SJSA1 (cell line): Measurements from ENCODE around the gene SSBP1. TPM values are rescaled to one million over a fixed set of nuclear protein-coding genes. Genes with fewer than 3 reads are reported as not detected.
"Not testable (repeated sequence)": the region's sequence is repeated elsewhere in the genome, so short reads cannot be mapped to it uniquely, and the experiment has no call there.

Experiments used
- DNase-seq, 2 experiments: peaks; one replicate each; pipeline ENCODE4 v3.0.0-alpha.2; 2015 to 2020; ENCODE audit warnings: low spot score in 2 of 2, low read depth in 1 of 2
- H3K27ac ChIP-seq: fragments of 250-450 bp; sonication (Bioruptor Pico); 2 replicates; pipeline ENCODE4 v1.5.1; 2020; ENCODE audit warnings: mild to moderate bottlenecking, moderate library complexity
- H3K27me3 ChIP-seq: fragments of 250-450 bp; sonication (Bioruptor Pico); replicated peaks from 2 replicates; pipeline ENCODE4 v1.5.1; 2020; ENCODE audit warnings: mild to moderate bottlenecking, moderate library complexity
- H3K36me3 ChIP-seq: fragments of 250-450 bp; sonication (Bioruptor Pico); 2 replicates; pipeline ENCODE4 v1.5.1; 2020; ENCODE audit warnings: mild to moderate bottlenecking
- H3K4me1 ChIP-seq: fragments of 250-450 bp; sonication (Bioruptor Pico); replicated peaks from 2 replicates; pipeline ENCODE4 v1.6.1; 2021; ENCODE audit warnings: mild to moderate bottlenecking
- H3K4me3 ChIP-seq: fragments of 250-450 bp; sonication (Bioruptor Pico); 2 replicates; pipeline ENCODE4 v1.5.1; 2020; ENCODE audit warnings: mild to moderate bottlenecking
- H3K9me3 ChIP-seq: fragments of 250-450 bp; sonication (Bioruptor Pico); replicated peaks from 2 replicates; pipeline ENCODE4 v1.5.1; 2020; ENCODE audit warnings: mild to moderate bottlenecking
- total RNA-seq: library from RNA; depleted of rRNA; stranded (reverse); fragments of >200 nt; shearing (Covaris generic); gene quantifications from 2 replicates; pipeline ENCODE4 v1.2.3, GENCODE V29; 2014; rRNA removed

Gene SSBP1
- total RNA-seq, 1 experiment from 2014 or later = 213 TPM

DNA sequence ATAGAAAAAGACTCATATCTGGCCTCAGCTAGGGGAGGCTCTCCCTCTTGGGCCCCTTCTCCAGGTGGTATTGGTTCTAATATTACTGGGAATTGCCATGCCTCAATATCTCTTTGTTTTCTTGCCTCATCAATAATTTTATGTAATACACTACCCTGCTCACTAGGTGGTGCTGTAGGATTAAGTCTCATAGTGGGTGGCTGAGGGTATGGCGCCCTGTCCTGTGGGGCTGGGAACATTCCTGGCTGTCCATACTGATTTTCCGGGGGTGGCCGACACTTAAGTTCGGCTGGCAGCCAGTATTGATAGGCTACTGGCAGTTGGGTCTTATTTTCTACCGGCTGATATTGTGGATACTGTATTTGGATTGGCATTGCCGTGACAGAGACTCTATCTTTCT is 16.8 kb downstream of the SSBP1 start:
- H3K27ac ChIP-seq = no peak overlapping the region
- no peak overlapping the region for H3K4me3 ChIP-seq
- no peaks in the 10 kb centered on the region for H3K4me1 ChIP-seq
- peaks cover 67% of the 10 kb centered on the region for H3K36me3 ChIP-seq
- DNase-seq = no peak
- H3K9me3 ChIP-seq = peaks cover 9% of the 10 kb centered on the region; the same call in 1 of the 2 replicates
- no peaks in the 10 kb centered on the region for H3K27me3 ChIP-seq

DNA sequence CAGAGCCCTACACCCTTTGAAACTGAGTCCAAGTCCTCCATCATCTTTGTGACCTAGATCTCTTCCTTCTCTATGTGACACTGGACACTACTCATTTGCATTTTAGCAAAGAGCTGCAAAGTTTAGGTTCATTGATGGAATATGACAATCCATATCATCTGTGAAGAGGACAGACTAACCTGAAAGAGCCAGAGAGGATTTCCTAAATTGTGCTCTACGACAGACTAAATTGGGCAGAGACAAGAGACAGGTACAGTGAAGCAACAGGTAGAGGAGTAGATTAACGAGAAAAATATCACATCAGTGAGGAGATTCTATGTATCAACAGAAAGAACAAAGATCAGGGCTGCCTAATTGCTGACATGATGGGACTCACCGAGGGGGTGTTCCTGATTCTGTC is 25.6 kb downstream of the SSBP1 start, which contains the start of gene TAS2R3:
Gene TAS2R3, plus strand, starts transcription at position 301 of the 400 bp plus-strand sequence. Its CDS starts 62 bp downstream, at position 363.
- H3K9me3 ChIP-seq = no peaks in the 10 kb centered on the region
- no peak within 1 kb of the TSS for H3K27ac ChIP-seq
- peaks cover 16% of the 10 kb centered on the region for H3K36me3 ChIP-seq
- no peaks in the 10 kb centered on the region for H3K27me3 ChIP-seq
- no peaks in the 10 kb centered on the region for H3K4me1 ChIP-seq
- no peak for DNase-seq
- H3K4me3 ChIP-seq = no peak within 1 kb of the TSS

DNA sequence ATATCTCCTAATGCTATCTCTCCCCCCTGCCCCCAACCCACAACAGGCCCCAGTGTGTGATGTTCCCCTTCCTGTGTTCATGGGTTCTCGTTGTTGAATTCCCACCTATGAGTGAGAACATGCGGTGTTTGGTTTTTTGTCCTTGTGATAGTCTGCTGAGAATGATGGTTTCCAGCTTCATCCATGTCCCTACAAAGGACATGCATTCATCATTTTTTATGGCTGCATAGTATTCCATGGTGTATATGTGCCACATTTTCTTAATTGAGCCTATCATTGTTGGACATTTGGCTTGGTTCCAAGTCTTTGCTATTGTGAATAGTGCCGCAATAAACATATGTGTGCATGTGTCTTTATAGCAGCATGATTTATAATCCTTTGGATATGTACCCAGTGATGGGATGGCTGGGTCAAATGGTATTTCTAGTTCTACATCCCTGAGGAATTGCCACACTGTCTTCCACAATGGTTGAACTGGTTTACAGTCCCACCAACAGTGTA is 32.0 kb downstream of the SSBP1 start:
- H3K27ac ChIP-seq, H3K27me3 ChIP-seq, DNase-seq, H3K4me1 ChIP-seq, H3K36me3 ChIP-seq, H3K9me3 ChIP-seq, H3K4me3 ChIP-seq: not testable (repeated sequence)

DNA sequence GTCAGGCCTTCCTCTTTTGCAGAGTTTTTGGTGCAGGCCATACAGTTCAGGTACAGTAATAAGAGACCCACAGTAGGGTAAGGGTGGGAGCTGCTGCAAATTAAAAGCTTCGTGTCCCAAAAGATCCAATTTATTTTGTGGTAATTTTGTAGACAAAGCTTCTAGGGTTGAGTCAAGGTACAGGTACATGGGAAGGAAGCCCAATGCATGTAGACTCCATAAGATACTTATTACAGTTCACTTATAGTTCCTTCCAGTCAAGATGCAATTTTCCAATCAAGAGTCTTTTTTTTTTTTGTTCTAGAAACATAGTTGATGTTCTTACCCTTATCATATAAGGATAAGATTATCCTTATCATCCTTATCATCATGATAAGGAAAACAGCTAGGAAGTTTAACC is 38.2 kb downstream of the SSBP1 start, which contains the start of gene TAS2R4:
Gene TAS2R4, plus strand, starts transcription at position 301 of the 400 bp plus-strand sequence. CDS start 1,815 bp downstream, outside the sequence.
- no peak within 1 kb of the TSS for H3K4me3 ChIP-seq
- DNase-seq = no peak
- H3K27ac ChIP-seq = no peak within 1 kb of the TSS
- no peaks in the 10 kb centered on the region for H3K9me3 ChIP-seq
- H3K4me1 ChIP-seq = no peaks in the 10 kb centered on the region
- no peaks in the 10 kb centered on the region for H3K36me3 ChIP-seq
- H3K27me3 ChIP-seq = no peaks in the 10 kb centered on the region

DNA sequence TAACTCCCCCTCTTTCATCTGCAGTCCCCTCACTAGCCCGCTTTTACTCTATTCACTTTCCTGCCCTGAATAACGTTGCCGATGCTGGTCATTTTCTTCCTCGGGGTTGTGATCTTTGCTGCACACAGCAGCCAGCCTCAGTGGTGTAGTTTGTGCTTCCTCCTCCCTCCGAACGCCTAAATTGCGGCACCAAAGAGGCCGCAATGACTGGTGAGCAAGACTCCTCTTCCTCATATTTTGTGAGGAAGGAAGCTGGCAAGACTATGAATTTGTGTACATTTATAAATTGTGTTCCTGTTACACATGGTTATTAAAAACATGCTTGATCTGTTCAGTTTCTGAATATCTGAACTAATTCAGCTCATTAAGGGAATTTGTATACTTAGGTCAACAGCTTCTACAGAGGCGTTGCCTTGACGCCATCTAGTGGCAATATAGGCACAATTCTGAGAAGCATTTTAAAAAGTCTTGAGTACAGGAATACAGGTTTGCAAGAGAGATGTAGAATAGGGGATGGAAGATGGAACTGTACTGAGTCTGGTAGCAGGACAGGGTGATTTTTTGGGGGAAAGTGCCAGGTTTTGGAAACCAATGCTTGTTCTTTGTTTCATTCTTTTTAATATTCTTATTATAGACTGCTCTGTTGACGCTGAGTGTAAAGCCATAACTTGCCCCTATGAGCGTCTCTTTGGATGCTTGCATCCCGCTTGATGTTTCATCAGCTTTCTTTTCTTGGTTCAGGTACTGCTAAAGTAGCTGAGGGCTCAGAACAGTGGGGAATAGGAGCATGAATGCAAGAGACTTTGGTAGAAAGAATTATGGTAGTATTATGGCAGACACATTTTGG is 47.8 kb downstream of the SSBP1 start:
- Histone ChIP-seq H3K36me3 (no peaks in the 10 kb centered on the region), H3K9me3 (no peaks in the 10 kb centered on the region), H3K27ac (no peak overlapping the region), H3K4me3 (no peak overlapping the region), H3K4me1 (no peaks in the 10 kb centered on the region), H3K27me3 (no peaks in the 10 kb centered on the region)
- DNase-seq = peak in 1 of 2 experiments; percentile 17

DNA sequence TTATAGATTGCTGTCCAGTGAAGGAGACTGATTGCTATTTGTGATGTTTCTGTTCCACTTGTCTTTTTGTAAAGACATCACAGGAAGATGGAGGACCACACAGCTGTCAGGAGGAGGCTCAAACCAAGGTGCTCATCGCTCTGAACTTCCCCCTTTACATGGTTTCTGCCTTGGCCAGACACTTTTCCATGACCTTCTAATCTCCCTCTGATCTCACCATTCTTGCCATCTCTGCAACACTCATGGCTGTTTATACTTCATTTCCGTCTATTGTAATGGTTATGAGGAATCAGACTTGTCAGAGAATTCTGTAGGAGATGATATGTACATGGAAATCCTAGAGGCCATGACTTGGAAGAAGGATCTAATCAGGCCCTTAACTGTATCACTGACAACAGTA is 50.1 kb downstream of the SSBP1 start:
- Histone ChIP-seq H3K27me3 (no peaks in the 10 kb centered on the region), H3K27ac (no peak overlapping the region), H3K4me3 (no peak overlapping the region), H3K36me3 (no peaks in the 10 kb centered on the region), H3K9me3 (no peaks in the 10 kb centered on the region), H3K4me1 (no peaks in the 10 kb centered on the region)
- no peak for DNase-seq

DNA sequence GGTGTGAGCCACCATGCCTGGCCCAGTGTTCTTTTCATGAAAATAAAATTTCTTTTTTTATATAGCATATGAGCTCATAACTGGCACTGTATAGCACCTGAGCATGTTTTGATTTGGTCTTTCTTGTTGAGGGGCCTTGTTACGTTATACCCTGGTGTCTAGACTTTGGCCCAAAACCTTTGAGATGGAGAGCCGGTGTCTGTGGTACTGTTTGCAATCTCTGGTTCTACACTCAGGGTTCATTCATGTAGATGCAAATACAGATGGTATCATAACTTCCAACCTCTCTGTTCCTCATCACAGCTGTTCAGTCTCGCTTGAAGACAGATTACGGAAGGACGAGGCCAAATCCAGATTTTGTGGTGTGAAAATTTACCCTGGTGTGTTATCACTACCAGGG is 51.8 kb downstream of the SSBP1 start, which contains the start of gene TAS2R5:
Gene TAS2R5, plus strand, starts transcription at position 301 of the 400 bp plus-strand sequence. CDS start 145 bp downstream, outside the sequence.
- H3K36me3 ChIP-seq = no peaks in the 10 kb centered on the region
- no peaks in the 10 kb centered on the region for H3K27me3 ChIP-seq
- no peak within 1 kb of the TSS for H3K27ac ChIP-seq
- no peaks in the 10 kb centered on the region for H3K9me3 ChIP-seq
- DNase-seq = no peak
- no peak within 1 kb of the TSS for H3K4me3 ChIP-seq
- H3K4me1 ChIP-seq = no peaks in the 10 kb centered on the region

DNA sequence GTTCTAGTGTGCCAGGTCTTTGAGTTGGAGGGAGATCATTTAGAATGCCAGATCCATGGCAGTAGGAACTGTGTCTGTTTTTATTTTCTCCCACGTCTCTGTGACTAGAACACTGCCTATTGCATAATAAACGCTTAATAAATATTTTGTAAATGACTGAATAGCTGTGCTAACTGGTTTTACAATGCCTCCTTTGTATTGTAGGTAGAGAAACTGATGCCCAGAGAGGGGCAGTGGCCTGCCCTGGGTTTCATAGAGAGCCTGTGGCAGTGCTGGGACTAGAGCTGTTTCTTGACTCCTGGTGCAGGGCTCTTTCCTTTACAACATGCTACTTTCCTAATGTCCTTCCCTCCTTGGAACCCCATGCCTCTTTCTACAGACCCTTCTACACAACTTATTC is 54.4 kb downstream of the SSBP1 start:
- DNase-seq = no peak
- no peaks in the 10 kb centered on the region for H3K36me3 ChIP-seq
- H3K27me3 ChIP-seq = no peaks in the 10 kb centered on the region
- no peaks in the 10 kb centered on the region for H3K4me1 ChIP-seq
- H3K4me3 ChIP-seq = no peak overlapping the region
- H3K9me3 ChIP-seq = no peaks in the 10 kb centered on the region
- no peak overlapping the region for H3K27ac ChIP-seq

Other genes starting within 250 kb of the SSBP1 start
- 54.2 and 77.9 TPM in 2 replicates for gene AGK, start 186.9 kb upstream of the SSBP1 start, total RNA-seq
- gene DENND11, start 36.2 kb upstream of the SSBP1 start, total RNA-seq = 8.3 and 8.5 TPM in 2 replicates
- gene WEE2, start 30.0 kb upstream of the SSBP1 start, total RNA-seq = not detected in 2 replicates
- 0.18 TPM in 1 of 2 replicates, not detected in the other for gene TAS2R3, start 25.7 kb downstream of the SSBP1 start, total RNA-seq
- gene TAS2R4, start 38.3 kb downstream of the SSBP1 start, total RNA-seq = 0.05 and 0.22 TPM in 2 replicates
- gene TAS2R5, start 51.9 kb downstream of the SSBP1 start, total RNA-seq = not detected in 2 replicates
- gene PRSS37, start 103.1 kb downstream of the SSBP1 start, total RNA-seq = not detected in 2 replicates
- gene OR9A4, start 178.0 kb downstream of the SSBP1 start, total RNA-seq = not detected in 2 replicates
- not detected in 2 replicates for gene CLEC5A, start 208.6 kb downstream of the SSBP1 start, total RNA-seq
- not detected in 2 replicates for gene TAS2R38, start 235.4 kb downstream of the SSBP1 start, total RNA-seq